Prostate gland (tissue), 2 donors: ENCODE data around the gene A2M.

Experiments used
- CTCF ChIP-seq, 4 experiments: fragments of 200-600 bp in 2 of 4; fragments of 450-650 bp in 2 of 4; sonication (generic) in 2 of 4; IDR thresholded peaks; 1 replicate in 3 of 4; 2 replicates in 1 of 4; pipeline ENCODE4 v1.5.1; 2016 to 2019; ENCODE audit warnings: antibody characterized with exemption in 4 of 4, mild to moderate bottlenecking in 2 of 4, moderate library complexity in 2 of 4
- POLR2A ChIP-seq: fragments of 450-650 bp; IDR thresholded peaks from one replicate; pipeline ENCODE4 v1.6.1; 2016; ENCODE audit warnings: antibody characterized with exemption, mild to moderate bottlenecking
- POLR2AphosphoS5 ChIP-seq: sonication (generic); formaldehyde crosslinking; IDR thresholded peaks from one replicate; pipeline ENCODE4 v1.6.1; 2017; ENCODE audit warnings: antibody characterized with exemption

- TF ChIP-seq CTCF (IDR thresholded peaks at IDR 0.05) (no peak), POLR2A (no peak), POLR2AphosphoS5 (no peak)
Measured at GRCh38 chr12:9109737-9110491, 5.8 kb downstream of the A2M start.
